HG02588 (cell line): ENCODE data around the gene SCRT2.
"Not testable (repeated sequence)": the region's sequence is repeated elsewhere in the genome, so short reads cannot be mapped to it uniquely, and the experiment has no call there.

Source experiments
- ATAC-seq: cut with Tn5 transposase; IDR thresholded peaks from one replicate; pipeline ENCODE4 v1.9.1; 2021; ENCODE audit warnings: mild to moderate bottlenecking, moderate library complexity; ENCODE audit not compliant: unreplicated experiment

The SCRT2 gene

DNA sequence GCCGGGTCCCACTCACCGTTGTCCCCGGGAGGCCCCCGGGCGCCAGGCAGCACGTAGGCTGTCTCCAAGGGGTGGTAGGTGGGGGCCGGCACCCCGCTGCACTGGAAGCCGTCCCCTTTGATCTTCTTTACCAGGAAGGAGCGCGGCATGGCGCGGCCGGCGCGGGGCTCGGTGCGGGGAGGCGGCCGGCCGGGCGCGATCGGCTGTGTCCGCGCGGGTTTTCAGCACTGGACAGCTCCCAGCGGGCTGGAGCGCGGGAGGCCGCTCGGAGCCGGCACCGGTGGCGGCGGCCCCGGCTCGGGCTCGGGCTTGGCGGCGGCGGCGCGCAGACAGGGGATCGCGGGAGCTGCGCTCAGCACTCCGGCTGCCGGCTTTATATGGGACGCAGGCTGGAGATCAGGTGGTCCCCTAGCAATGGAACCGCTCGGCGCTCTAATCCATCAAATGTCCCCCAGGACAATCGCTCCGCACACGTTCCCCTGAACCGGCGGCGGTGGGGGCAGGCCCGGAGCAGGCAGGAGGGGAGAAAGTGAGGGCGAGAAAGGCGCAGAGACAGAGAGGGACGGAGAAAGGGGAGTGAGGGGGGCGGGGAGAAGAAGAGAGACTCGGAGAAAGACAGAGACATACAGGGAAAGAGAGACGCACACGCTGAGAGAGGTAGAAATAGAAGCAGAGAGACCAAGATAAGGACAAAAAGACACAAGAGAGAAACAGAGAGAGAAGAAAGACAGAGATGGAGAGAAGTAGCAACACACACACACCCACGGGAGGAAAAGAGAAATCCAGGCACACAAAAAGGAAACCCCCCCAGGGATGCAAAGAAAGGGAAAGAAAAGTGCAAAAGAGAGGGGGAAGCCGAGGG lies at the start of gene SCRT2:
TSS of gene SCRT2 (minus strand) at position 350 of the 862 bp plus-strand sequence. CDS start at position 149, 201 bp downstream.
- no peak for ATAC-seq

DNA sequence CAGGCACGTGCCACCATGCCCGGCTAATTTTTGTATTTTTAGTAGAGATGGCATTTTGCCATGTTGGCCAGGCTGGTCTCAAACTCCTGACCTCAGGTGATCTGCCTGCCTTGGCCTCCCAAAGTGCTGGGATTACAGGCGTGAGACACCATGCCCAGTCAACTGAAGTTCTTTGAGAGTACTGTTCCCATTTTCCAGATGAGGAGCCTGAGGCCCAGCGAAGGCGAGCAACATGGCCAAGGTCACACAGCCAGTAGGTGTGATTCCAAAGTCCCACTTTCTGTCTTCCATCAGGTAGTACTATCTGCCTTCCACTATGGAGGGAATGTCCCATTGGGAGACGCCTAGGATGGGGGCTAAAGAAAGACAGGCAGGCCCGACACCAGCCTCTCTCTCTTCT lies 49.2 kb upstream of the SCRT2 start:
- not testable (repeated sequence) for ATAC-seq

DNA sequence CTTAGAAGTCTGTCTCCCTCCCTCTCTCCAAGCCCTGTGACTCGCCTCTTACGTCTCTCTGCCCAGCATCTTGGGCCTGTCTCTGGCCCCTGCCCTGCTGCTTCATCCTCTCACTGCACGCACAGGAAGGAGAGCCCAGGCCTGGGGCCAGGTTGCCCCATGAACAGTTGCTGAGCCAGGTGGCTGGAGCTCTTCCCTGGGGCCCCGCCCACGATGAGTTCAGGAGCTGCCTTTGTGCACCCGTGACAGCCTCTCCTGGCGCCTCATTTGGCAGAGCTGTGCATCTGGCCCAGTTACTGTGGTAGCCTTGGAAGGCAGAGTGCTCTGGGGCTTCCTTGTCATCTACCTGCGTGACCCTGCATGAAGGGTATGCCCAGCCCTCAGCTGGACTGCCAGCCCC lies 48.2 kb upstream of the SCRT2 start:
- no peak for ATAC-seq

DNA sequence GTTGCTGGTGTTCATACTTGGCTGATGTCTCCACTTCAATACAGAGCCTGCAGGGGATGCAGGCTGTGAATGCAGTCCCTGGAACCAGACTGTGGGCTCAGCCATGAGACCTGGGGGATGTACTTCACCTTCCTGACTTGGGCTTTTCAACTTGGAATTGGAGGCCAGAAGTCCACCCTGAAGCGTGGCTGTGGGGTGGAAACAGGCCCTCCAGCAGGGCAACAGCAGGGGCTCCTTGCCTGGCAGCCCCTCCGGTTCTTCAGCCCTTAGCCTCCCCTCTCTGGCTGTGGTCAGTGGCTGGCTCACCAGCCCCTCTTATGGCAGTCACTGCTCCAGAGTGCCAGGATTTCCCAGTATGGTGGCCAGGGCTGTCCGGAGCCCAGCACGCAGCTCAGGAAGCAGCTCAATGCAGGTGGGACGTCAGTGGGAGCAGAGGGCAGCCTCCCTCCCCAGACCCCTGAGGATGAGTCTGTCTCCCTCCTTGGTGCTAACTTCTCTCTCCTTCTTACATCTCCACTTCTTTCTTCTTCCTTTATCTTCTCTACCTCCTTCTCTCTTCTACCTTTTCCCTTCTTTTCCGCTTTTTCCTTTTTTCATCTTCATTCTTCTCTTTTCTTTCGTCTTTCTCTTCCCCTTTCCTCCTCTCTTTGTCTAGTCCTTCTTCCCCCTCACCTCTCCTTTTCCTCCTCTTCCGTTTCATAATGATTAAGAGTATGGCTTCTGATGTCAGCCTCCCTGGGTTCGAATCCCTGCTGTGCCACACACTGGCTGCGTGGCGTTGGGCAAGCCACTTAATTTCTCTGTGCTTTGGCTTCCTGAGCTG lies 47.4 kb upstream of the SCRT2 start:
- ATAC-seq, result no peak

DNA sequence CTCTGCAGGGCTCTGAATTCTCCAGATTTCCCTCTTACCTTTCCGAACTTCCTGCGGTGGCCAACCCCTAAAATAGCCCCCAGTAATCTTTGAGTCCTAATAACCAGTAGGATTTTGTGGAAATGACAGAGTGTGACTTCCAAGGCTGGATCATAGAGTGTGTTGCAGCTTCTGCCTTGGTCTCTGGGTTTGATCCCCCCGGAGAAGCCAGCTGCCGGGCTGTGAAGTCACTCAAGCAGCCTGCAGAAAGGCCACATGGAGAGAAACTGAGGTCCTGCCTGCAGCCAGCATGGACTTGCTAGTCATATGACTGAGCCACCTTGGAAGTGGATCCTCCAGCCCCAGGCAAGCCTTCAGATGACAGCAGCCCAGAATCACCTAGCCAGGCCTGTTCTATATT lies 46.3 kb upstream of the SCRT2 start:
- ATAC-seq, result no peak

DNA sequence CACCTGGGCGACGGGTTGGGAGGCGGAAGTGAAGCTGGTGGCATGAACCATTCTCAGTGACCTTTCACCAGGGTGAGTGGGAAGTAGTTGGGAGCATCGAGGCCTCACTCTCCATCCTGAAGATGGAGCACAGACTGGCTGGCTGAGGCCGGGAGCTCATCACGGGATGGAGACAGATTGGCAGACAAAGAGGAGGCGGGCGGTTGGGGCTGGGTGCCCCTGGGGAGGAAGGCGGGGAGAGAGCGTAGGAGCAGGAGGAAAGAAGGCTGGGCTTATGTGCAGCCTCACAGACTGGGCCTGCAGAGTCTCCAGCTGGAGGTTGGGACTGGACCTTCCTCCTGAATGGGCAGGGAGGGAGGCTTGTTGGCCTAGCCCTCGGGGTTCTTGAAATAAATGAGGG lies 44.2 kb upstream of the SCRT2 start:
- ATAC-seq, result no peak

DNA sequence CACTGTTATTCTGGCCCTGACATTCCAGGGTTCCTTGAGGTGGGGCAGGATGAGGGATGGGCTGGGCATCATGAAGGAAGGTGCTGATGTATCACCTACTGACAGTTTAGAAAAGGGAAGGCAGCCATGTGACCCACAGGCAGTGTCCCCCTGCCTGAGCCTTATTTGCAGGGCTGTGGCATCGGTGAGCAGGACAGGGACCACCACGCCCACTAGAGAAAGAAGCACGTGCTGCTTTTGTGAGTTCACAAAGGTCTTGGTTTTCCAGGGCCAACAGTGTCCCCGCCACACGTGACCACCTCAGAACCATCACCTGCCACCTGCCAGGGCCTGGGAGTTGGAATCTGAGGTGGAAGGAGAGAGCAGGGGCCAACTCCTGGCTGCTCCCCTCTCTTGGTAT lies 43.5 kb upstream of the SCRT2 start:
- ATAC-seq, result no peak

DNA sequence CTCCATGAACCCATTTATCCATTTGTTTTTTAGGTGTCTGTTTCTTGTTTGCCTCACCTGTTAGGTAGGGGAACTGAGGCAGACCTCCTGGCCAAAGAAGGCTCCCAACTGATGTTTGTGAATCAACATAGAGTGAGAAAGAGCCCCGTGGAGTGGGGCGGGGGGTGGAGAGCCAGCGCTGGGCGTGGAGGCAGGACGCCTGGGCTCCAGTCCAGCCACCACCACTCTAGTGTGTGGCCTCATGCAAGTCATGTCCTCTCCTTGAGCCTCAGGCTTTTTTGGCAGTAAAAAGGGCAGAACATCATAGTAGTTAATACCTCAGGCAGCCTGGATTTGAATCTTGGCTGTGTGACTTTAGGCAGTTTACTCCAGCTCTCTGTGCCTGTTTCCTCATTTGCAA lies 42.2 kb upstream of the SCRT2 start:
- ATAC-seq, result no peak

DNA sequence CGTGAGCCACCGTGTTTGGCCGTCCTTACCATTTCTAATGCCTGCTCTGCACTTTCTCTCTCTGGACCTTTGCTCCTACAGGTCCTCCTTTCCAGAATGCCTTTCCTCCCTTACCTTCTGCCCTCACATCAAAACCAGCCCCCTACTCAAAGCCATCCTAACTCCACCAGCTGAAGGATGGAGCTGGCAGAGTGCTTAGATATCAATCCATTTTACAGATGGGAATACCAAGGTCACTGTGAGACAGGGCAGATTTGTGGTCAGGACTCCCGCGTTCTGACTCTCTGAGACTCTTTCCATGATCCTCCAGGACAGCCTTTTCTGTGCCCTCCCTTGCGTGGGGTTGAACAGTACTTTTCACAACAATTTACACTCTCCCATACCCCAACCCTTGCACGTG lies 41.7 kb upstream of the SCRT2 start:
- ATAC-seq, result no peak

DNA sequence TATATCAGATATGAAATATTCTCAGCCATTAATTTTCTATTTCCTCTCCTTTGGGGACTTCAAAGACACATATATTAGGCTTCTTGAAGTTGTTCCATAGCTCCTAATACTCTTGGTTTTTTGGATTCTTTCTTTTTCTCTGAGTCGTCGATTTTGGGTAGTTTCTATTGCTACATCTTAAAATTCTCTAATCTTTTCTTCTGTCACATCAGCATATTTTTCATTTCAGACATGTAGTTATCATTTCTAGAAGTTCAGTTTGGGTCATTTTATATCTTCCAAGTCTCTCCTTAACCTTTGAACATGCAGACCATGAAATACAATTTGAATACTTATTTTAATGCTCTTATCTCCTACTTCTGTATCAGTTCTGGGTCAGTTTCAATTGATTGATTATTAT lies 38.9 kb upstream of the SCRT2 start:
- ATAC-seq, result no peak

DNA sequence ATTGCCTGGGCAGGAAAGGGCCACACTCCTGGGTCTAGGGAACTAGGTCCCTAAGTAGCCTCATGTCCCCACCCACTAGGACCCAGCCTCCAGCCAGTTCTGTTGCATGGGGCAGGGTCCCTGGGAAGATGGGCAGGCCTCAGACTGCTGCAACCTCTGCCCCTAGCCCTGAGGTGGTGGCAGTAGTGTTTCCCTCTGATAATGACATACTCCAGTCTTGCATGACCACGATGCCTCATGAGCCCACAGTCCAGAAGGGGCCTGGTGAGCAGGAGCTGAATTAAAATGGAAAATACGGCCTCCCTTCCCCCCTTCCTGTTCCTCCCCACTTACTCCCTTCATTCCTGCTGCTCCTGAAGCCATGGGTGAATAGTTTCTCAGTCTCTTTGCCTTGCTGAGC lies 36.0 kb upstream of the SCRT2 start:
- no peak for ATAC-seq

DNA sequence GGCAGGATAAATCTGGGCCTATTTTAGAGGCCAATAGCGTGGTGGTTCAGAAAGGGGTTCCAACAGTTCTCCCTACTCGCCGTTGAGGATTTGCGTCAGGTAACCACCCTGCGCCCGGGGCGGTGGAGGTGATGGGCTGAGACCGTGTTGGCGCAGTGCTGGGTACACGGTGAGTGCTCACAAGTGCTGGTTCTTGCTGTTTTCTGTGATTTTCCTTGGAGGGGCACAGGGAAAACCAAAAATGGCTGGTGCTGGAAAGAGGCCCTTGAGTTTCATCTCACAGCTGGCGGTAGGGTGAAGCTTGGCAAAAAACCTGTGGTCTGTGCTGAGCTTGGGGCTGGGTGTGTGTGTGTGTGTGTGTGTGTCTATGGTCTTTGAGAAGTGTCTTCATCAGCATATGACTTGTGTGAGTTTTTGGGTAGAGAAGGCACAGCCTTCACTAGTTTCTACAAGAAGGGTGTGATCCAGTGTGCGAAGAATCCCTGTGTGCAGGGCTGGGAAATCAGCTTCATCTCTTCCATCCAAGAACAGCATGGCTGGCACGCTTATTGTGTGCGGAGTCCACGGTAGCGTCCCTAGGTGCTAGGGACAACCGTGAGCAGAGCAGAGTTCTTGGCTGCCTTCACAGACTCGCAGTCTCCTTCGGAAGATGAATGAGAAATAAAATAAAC lies 35.3 kb upstream of the SCRT2 start:
- ATAC-seq, result no peak

DNA sequence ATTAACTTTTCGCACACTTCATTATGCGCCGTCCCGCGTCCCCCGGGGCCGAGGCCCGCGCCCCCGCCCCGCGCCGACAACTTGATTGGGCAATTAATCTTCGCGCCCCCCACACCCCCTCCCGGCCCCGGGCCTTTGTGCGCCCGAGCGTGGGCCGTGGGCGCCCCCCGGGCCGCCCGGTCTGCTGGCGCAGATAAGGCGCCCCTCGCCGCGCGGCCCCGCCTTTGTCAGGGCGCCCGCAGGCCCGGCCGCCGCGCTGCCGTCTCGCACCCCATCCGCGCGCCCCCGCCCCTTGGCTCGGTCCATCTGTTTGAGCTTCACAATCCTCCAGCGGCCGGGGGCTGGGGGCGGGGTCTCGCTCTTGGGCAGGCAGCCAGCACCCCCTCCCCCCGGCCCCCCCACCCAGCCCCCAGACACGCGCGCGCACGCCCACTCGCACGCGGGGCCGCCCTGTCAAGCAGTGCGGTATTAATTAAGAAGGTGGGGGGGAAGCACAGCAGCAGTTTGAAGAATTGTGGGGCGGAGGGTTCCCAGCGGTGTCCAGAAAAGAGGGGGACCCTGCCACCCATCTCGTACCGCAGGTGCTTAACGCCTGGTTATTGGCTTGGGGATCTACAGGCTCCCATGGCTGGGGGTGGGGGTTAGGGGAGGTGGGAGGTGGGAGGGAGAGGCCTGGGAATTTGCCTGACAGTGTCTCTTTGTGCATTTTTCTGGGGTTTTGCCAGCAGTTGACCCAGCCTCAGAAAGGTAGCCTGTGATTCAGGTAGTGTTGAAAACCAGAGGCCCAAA lies 34.6 kb upstream of the SCRT2 start:
- no peak for ATAC-seq

DNA sequence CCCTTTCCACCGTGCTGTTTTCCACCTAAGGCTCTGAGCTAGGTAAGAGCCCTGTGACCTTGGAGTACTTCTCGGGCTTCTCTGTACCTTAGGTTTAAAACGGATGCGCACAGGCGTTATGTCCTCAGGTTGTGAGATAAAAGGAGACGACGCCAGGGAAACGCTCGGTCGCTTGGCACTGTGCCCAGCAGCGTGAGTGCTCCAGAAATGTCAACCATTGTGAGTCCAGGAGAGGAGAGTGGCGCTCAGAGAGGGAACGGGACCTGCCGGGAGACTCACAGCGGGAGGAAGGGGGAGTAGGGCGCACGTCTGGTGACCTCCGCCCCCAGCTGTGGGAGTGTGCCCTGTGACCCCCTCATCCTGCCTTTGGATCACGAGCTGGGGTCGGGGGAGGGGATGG lies 33.8 kb upstream of the SCRT2 start:
- no peak for ATAC-seq

DNA sequence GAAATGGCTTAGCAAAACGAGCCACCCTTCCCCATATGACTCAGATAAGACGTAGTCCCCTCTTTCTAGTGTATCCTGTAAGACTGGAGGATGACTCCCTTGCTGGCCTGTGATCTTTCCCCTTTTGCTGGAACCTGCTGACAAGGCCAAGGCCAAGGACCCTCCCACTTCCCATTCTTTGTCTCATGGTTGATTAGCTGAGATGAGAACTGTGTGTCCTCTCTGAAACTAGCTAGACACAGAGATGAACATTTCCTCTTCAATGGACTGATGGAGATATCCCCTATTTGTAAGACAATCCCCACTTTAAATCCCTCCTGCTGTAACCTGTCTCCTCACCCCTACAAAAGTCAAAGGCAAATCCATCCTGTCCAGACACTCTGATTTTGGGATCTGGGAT lies 33.4 kb upstream of the SCRT2 start:
- ATAC-seq, result no peak

DNA sequence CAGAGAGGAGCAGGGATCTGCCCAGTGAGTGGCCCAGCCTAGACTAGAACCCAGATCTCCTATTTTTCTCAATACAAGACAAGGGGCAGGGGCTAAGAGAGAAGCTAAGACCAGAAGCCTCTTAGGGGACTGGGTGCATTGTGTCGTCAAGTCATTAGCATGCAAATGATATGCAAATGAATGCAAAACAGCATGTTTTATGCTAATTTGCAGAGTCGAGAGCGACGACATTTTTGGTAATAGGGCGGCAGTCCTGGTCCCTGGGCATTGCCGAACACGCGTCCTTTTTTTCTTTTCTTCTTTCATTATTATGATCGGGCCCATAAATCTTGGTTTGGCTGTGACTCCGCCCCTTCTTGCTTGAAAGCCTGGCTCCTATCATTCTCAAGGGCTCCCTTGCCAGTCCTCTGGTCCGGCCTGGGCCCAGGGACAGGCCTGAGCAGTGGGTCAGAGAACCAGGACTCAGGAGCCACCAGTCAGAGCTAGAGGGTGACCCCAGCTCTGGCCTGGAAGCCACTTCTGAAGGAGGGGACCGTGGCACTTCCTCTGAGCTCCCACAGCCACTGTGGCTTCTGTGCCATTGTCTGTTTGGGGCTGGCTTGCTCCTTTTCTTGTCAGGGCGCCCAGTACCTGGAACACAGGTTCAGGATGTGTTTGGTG lies 32.0 kb upstream of the SCRT2 start:
- no peak for ATAC-seq

DNA sequence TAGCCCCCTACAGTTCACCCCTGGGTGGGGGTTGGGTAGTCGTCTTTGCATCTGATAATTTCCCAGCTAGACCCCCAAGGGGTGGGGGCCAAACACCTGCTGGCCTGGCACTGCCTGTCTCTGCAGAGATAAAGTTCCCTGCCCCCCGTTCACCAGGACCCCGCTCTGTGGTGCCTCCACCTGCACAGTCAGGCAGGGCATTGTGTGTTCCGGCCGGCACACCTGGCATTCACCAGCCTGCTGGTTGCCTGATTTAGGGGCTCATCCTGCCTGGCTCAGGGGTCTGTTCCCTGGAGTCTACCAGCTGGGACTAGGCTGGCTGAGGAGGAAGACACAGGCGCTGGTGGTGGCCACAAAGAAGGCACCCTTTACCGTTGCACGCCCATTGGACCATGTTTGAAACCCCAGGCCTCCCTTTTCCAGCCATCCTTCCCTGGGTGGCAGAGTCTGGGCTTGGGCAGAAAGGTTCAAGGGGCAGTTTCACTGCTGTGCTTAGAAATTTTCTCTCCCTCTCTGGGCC lies 30.8 kb upstream of the SCRT2 start:
- no peak for ATAC-seq

DNA sequence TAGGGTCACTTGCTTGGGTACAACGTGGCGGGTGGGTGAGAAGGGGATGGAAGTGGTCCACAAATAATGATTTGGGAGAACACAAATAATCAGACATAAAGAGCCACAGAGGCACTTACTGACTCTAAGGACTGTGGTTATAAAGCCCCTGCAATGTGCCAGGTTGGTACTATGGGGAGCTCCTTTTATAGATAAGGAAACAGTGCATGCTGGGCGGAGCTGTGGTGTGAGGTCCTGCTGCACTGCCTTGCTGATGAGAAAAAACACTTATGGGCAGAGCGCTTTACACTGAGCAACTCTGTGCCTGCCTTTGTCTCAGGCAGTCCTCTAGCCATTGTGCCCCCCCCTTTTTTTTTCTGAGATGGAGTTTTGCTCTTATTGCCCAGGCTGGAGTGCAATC lies 29.1 kb upstream of the SCRT2 start:
- no peak for ATAC-seq

DNA sequence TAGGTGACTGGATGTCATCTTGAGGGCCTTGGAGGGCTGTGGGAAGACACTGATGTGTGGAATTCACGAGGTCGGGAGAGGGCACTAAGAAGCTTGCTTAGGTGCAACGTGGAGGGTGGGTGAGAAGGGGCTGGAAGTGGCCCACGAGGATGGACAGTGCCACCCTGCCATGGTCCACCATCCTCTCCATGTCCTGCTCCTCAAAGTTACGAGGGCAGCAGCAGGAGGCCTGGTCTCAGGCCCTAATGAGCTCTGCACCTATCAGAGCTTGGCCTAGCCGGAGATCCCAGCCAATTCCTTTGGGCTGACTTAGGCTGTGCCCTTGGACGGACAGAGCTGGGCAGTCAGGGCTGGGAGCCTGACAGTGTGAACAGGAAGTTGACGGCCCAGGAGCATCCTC lies 27.8 kb upstream of the SCRT2 start:
- no peak for ATAC-seq

DNA sequence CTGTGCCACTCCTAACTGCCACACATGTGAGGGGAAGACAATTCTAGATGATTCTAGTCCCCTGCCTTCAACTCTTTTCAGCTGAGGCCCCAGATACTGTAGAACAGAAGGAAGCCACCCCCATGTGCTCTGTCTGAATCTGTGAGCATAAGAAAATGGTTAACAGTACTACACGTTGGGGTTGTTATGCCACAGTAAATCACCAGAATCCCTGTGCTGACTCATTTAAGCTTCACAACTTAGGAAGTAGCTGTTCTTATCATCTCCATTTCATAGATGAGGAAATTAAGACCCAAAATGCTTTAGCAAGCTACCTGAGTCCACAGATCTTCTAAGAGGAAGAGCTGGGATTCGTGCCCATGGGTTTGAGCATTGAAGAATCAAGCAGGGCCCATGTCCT lies 27.4 kb upstream of the SCRT2 start:
- ATAC-seq, result no peak
